DND-41 (cell line): ENCODE data around the gene ZKSCAN1.

Experiments used
- CTCF ChIP-seq: IDR thresholded peaks from 2 replicates; pipeline ENCODE4 v1.5.1; 2012; ENCODE audit warnings: borderline replicate concordance, low read length, moderate library complexity, mild to moderate bottlenecking; ENCODE audit not compliant: poor library complexity, severe bottlenecking; ENCODE audit errors: extremely low read depth
- EZH2 ChIP-seq: IDR thresholded peaks from 3 replicates; pipeline ENCODE4 v1.6.1; 2012; ENCODE audit warnings: borderline replicate concordance, low read depth, mild to moderate bottlenecking, moderate library complexity, low read length, inconsistent platforms; ENCODE audit not compliant: severe bottlenecking

- no peak for TF ChIP-seq CTCF
- TF ChIP-seq EZH2, result no peak
Measured at GRCh38 chr7:100013328-100013676, 2.1 kb upstream of the ZKSCAN1 start.
